HEK293 (cell line): Measurements from ENCODE around the gene NCAN.

Experiments
- MZF1 ChIP-seq: fragments of 450-650 bp; formaldehyde crosslinking; IDR thresholded peaks from 2 replicates; pipeline ENCODE4 v1.5.1; 2017; ENCODE audit warnings: missing biosample characterization, missing genetic modification characterization, borderline replicate concordance
- PBX3 ChIP-seq: sonication (generic); formaldehyde crosslinking; IDR thresholded peaks from 2 replicates; pipeline ENCODE4 v1.8.1; 2022; ENCODE audit warnings: mild to moderate bottlenecking, moderate library complexity, missing genetic modification reagents
- TRIM28 ChIP-seq: IDR thresholded peaks from 2 replicates; pipeline ENCODE4 v1.6.1; 2011; ENCODE audit warnings: low read length, control low read depth, borderline replicate concordance
- ZBTB21 ChIP-seq: fragments of 450-650 bp; formaldehyde crosslinking; IDR thresholded peaks from 2 replicates; pipeline ENCODE4 v1.5.1; 2017; ENCODE audit warnings: missing biosample characterization, missing genetic modification characterization
- ZFHX2 ChIP-seq: fragments of 450-650 bp; formaldehyde crosslinking; conservative IDR thresholded peaks from 2 replicates; pipeline ENCODE4 v1.5.1; 2016; ENCODE audit warnings: missing biosample characterization, missing genetic modification characterization
- ZFP37 ChIP-seq: fragments of 450-650 bp; formaldehyde crosslinking; IDR thresholded peaks from 2 replicates; pipeline ENCODE4 v1.5.1; 2016; ENCODE audit warnings: missing biosample characterization, missing genetic modification characterization
- ZNF10 ChIP-seq: fragments of 450-650 bp; formaldehyde crosslinking; IDR thresholded peaks from 2 replicates; pipeline ENCODE4 v1.5.1; 2017; ENCODE audit warnings: missing biosample characterization, missing genetic modification characterization
- ZNF211 ChIP-seq: fragments of 450-650 bp; formaldehyde crosslinking; IDR thresholded peaks from 2 replicates; pipeline ENCODE4 v1.5.1; 2016; ENCODE audit warnings: low read depth, missing biosample characterization, missing genetic modification characterization
- ZNF23 ChIP-seq: fragments of 450-650 bp; formaldehyde crosslinking; IDR thresholded peaks from 2 replicates; pipeline ENCODE4 v1.5.1; 2016; ENCODE audit warnings: missing biosample characterization, missing genetic modification characterization, borderline replicate concordance
- ZNF510 ChIP-seq: fragments of 450-650 bp; formaldehyde crosslinking; IDR thresholded peaks from 2 replicates; pipeline ENCODE4 v1.5.1; 2018; ENCODE audit warnings: mild to moderate bottlenecking, missing genetic modification characterization, missing biosample characterization; ENCODE audit not compliant: insufficient replicate concordance
- ZNF549 ChIP-seq: fragments of 450-650 bp; IDR thresholded peaks from 2 replicates; pipeline ENCODE4 v1.5.1; 2018; ENCODE audit warnings: missing biosample characterization, missing genetic modification characterization, mild to moderate bottlenecking, inconsistent platforms, moderate library complexity
- ZNF600 ChIP-seq: fragments of 450-650 bp; formaldehyde crosslinking; IDR thresholded peaks from 2 replicates; pipeline ENCODE4 v1.5.1; 2016; ENCODE audit warnings: missing biosample characterization, missing genetic modification characterization
- ZNF624 ChIP-seq: fragments of 450-650 bp; formaldehyde crosslinking; IDR thresholded peaks from 2 replicates; pipeline ENCODE4 v1.5.1; 2017; ENCODE audit warnings: missing biosample characterization, missing genetic modification characterization
- ZNF626 ChIP-seq: fragments of 450-650 bp; sonication (Bioruptor Pico); formaldehyde crosslinking; IDR thresholded peaks from 2 replicates; pipeline ENCODE4 v1.5.1; 2018; ENCODE audit warnings: missing biosample characterization, missing genetic modification characterization, inconsistent platforms
- ZNF707 ChIP-seq: fragments of 450-650 bp; formaldehyde crosslinking; IDR thresholded peaks from 2 replicates; pipeline ENCODE4 v1.5.1; 2016; ENCODE audit warnings: missing biosample characterization, missing genetic modification characterization
- ZNF76 ChIP-seq: fragments of 450-650 bp; formaldehyde crosslinking; IDR thresholded peaks from 2 replicates; pipeline ENCODE4; 2016; ENCODE audit warnings: low read depth, missing biosample characterization, missing genetic modification characterization, borderline replicate concordance
- ZNF785 ChIP-seq: fragments of 450-650 bp; formaldehyde crosslinking; IDR thresholded peaks from 2 replicates; pipeline ENCODE4 v1.5.1; 2016; ENCODE audit warnings: missing biosample characterization, missing genetic modification characterization
- ZSCAN16 ChIP-seq: fragments of 450-650 bp; formaldehyde crosslinking; IDR thresholded peaks from 2 replicates; pipeline ENCODE4 v1.5.1; 2016; ENCODE audit warnings: missing biosample characterization, missing genetic modification characterization
- ZSCAN5A ChIP-seq: fragments of 450-650 bp; formaldehyde crosslinking; IDR thresholded peaks from 2 replicates; pipeline ENCODE4 v1.5.1; 2016; ENCODE audit warnings: missing biosample characterization, missing genetic modification characterization
- TF ChIP-seq, protein P1 (sequence below): fragments of 450-650 bp; formaldehyde crosslinking; IDR thresholded peaks from 2 replicates; pipeline ENCODE4 v1.5.1; 2016; ENCODE audit warnings: missing biosample characterization, missing genetic modification characterization
- TF ChIP-seq, protein P2 (sequence below): fragments of 450-650 bp; formaldehyde crosslinking; IDR thresholded peaks from 2 replicates; pipeline ENCODE4 v1.5.1; 2016; ENCODE audit warnings: missing biosample characterization, missing genetic modification characterization, low read depth
- TF ChIP-seq, protein P3 (sequence below): fragments of 450-650 bp; formaldehyde crosslinking; IDR thresholded peaks from 2 replicates; pipeline ENCODE4 v1.5.1; 2017; ENCODE audit warnings: missing biosample characterization, missing genetic modification characterization
- TF ChIP-seq, protein P4 (sequence below): fragments of 450-650 bp; formaldehyde crosslinking; IDR thresholded peaks from 2 replicates; pipeline ENCODE4 v1.5.1; 2016; ENCODE audit warnings: missing biosample characterization, missing genetic modification characterization
- TF ChIP-seq, protein P5 (sequence below): fragments of 450-650 bp; formaldehyde crosslinking; IDR thresholded peaks from 2 replicates; pipeline ENCODE4 v1.5.1; 2016; ENCODE audit warnings: missing biosample characterization, missing genetic modification characterization

The NCAN gene

DNA sequence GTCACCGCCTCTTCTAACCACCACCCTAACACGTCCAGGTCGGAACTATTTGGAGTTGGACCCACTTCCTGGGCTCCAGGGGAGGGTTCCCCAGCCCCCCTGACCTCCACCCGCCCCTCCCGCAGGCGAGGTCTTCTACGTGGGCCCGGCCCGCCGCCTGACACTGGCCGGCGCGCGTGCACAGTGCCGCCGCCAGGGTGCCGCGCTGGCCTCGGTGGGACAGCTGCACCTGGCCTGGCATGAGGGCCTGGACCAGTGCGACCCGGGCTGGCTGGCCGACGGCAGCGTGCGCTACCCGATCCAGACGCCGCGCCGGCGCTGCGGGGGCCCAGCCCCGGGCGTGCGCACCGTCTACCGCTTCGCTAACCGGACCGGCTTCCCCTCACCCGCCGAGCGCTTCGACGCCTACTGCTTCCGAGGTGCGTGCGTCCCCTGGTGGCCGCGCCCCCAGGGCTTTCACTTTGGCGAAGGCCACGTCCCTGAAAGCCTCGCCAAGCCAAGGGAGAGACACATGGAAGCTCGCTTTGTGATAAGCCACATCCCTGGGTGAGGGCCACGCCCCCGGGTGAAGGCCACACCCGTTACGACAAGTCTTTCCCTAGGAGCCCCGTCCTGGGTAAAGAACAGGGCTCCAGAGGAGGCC lies 13.2 kb downstream of the NCAN start (continued):
- TF ChIP-seq, protein P1, sequence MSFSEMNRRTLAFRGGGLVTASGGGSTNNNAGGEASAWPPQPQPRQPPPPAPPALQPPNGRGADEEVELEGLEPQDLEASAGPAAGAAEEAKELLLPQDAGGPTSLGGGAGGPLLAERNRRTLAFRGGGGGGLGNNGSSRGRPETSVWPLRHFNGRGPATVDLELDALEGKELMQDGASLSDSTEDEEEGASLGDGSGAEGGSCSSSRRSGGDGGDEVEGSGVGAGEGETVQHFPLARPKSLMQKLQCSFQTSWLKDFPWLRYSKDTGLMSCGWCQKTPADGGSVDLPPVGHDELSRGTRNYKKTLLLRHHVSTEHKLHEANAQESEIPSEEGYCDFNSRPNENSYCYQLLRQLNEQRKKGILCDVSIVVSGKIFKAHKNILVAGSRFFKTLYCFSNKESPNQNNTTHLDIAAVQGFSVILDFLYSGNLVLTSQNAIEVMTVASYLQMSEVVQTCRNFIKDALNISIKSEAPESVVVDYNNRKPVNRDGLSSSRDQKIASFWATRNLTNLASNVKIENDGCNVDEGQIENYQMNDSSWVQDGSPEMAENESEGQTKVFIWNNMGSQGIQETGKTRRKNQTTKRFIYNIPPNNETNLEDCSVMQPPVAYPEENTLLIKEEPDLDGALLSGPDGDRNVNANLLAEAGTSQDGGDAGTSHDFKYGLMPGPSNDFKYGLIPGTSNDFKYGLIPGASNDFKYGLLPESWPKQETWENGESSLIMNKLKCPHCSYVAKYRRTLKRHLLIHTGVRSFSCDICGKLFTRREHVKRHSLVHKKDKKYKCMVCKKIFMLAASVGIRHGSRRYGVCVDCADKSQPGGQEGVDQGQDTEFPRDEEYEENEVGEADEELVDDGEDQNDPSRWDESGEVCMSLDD (tag by site-specific recombination), result no peak
- TF ChIP-seq ZBTB21 (no peak), PBX3 (CRISPR knock-in tag) (0 out of 2 replicates have a peak, but pooled peaks have one; percentile 21), ZSCAN5A (tag by site-specific recombination) (no peak), ZNF626 (tag by site-specific recombination) (no peak), ZSCAN16 (no peak), ZNF10 (peak; percentile 26; the same call in 1 of the 2 replicates), ZNF510 (no peak), MZF1 (no peak), ZFHX2 (tag by site-specific recombination) (peak; percentile 60), ZNF707 (no peak), TRIM28 (no peak), ZNF76 (tag by site-specific recombination) (no peak), ZNF624 (tag by site-specific recombination) (no peak), ZNF600 (tag by site-specific recombination) (no peak), ZNF23 (tag by site-specific recombination) (no peak), ZNF549 (tag by site-specific recombination) (no peak), ZFP37 (tag by site-specific recombination) (no peak), ZNF211 (no peak), ZNF785 (tag by site-specific recombination) (no peak)
- TF ChIP-seq, protein P2, sequence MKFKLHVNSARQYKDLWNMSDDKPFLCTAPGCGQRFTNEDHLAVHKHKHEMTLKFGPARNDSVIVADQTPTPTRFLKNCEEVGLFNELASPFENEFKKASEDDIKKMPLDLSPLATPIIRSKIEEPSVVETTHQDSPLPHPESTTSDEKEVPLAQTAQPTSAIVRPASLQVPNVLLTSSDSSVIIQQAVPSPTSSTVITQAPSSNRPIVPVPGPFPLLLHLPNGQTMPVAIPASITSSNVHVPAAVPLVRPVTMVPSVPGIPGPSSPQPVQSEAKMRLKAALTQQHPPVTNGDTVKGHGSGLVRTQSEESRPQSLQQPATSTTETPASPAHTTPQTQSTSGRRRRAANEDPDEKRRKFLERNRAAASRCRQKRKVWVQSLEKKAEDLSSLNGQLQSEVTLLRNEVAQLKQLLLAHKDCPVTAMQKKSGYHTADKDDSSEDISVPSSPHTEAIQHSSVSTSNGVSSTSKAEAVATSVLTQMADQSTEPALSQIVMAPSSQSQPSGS (tag by site-specific recombination), result no peak
- TF ChIP-seq, protein P3, sequence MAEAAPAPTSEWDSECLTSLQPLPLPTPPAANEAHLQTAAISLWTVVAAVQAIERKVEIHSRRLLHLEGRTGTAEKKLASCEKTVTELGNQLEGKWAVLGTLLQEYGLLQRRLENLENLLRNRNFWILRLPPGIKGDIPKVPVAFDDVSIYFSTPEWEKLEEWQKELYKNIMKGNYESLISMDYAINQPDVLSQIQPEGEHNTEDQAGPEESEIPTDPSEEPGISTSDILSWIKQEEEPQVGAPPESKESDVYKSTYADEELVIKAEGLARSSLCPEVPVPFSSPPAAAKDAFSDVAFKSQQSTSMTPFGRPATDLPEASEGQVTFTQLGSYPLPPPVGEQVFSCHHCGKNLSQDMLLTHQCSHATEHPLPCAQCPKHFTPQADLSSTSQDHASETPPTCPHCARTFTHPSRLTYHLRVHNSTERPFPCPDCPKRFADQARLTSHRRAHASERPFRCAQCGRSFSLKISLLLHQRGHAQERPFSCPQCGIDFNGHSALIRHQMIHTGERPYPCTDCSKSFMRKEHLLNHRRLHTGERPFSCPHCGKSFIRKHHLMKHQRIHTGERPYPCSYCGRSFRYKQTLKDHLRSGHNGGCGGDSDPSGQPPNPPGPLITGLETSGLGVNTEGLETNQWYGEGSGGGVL (tag by site-specific recombination), result 0 out of 2 replicates have a peak, but pooled peaks have one; percentile 11
- TF ChIP-seq, protein P4, sequence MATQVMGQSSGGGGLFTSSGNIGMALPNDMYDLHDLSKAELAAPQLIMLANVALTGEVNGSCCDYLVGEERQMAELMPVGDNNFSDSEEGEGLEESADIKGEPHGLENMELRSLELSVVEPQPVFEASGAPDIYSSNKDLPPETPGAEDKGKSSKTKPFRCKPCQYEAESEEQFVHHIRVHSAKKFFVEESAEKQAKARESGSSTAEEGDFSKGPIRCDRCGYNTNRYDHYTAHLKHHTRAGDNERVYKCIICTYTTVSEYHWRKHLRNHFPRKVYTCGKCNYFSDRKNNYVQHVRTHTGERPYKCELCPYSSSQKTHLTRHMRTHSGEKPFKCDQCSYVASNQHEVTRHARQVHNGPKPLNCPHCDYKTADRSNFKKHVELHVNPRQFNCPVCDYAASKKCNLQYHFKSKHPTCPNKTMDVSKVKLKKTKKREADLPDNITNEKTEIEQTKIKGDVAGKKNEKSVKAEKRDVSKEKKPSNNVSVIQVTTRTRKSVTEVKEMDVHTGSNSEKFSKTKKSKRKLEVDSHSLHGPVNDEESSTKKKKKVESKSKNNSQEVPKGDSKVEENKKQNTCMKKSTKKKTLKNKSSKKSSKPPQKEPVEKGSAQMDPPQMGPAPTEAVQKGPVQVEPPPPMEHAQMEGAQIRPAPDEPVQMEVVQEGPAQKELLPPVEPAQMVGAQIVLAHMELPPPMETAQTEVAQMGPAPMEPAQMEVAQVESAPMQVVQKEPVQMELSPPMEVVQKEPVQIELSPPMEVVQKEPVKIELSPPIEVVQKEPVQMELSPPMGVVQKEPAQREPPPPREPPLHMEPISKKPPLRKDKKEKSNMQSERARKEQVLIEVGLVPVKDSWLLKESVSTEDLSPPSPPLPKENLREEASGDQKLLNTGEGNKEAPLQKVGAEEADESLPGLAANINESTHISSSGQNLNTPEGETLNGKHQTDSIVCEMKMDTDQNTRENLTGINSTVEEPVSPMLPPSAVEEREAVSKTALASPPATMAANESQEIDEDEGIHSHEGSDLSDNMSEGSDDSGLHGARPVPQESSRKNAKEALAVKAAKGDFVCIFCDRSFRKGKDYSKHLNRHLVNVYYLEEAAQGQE (tag by site-specific recombination), result no peak
- TF ChIP-seq, protein P5, sequence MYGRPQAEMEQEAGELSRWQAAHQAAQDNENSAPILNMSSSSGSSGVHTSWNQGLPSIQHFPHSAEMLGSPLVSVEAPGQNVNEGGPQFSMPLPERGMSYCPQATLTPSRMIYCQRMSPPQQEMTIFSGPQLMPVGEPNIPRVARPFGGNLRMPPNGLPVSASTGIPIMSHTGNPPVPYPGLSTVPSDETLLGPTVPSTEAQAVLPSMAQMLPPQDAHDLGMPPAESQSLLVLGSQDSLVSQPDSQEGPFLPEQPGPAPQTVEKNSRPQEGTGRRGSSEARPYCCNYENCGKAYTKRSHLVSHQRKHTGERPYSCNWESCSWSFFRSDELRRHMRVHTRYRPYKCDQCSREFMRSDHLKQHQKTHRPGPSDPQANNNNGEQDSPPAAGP (tag by site-specific recombination), result no peak
